Islet of Langerhans (tissue), 1 donor: Measurements from ENCODE around the gene SIK3.
"Not testable (repeated sequence)": the region's sequence is repeated elsewhere in the genome, so short reads cannot be mapped to it uniquely, and the experiment has no call there.

Experiments used
- FAIRE-seq: peaks from one replicate; lab custom pipeline; 2011; peaks lifted over from hg19 to GRCh38; lab: Jason Lieb, UNC

The SIK3 gene

GRCh38 chr11:116837231-116838091 is 260.8 kb downstream of the SIK3 start, which contains the start of gene APOA1:
TSS of gene APOA1 (minus strand) at chr11:116837622. CDS start at chr11:116837387, 235 bp downstream.
- FAIRE-seq, result no peak

- no peak for FAIRE-seq
Measured at GRCh38 chr11:116836632-116836991, 261.6 kb downstream of the SIK3 start.

GRCh38 chr11:116835791-116836631 is 262.2 kb downstream of the SIK3 start:
- FAIRE-seq, result no peak

- FAIRE-seq, result no peak
Measured at GRCh38 chr11:116835042-116835772, 263.0 kb downstream of the SIK3 start.

- FAIRE-seq, result not testable (repeated sequence)
Measured at GRCh38 chr11:116834535-116835041, 263.6 kb downstream of the SIK3 start.

GRCh38 chr11:116833816-116834534 is 264.3 kb downstream of the SIK3 start:
- no peak for FAIRE-seq

GRCh38 chr11:116833491-116833815 is 264.8 kb downstream of the SIK3 start:
- no peak for FAIRE-seq

GRCh38 chr11:116832350-116833290 is 265.6 kb downstream of the SIK3 start:
- FAIRE-seq, result no peak

GRCh38 chr11:116831790-116832349 is 266.4 kb downstream of the SIK3 start:
- FAIRE-seq, result no peak

GRCh38 chr11:116830184-116830912 is 267.9 kb downstream of the SIK3 start:
- no peak for FAIRE-seq

- FAIRE-seq, result no peak
Measured at GRCh38 chr11:116829525-116830183, 268.6 kb downstream of the SIK3 start, which contains the start of gene APOC3. TSS of gene APOC3 (plus strand) at chr11:116829907. CDS start at chr11:116830583, 676 bp downstream.

- FAIRE-seq, result no peak
Measured at GRCh38 chr11:116828632-116829524, 269.4 kb downstream of the SIK3 start.

- no peak for FAIRE-seq
Measured at GRCh38 chr11:116827461-116827860, 270.8 kb downstream of the SIK3 start.

- no peak for FAIRE-seq
Measured at GRCh38 chr11:116826751-116827431, 271.3 kb downstream of the SIK3 start.

- FAIRE-seq, result no peak
Measured at GRCh38 chr11:116825854-116826750, 272.1 kb downstream of the SIK3 start.

GRCh38 chr11:116825434-116825833 is 272.8 kb downstream of the SIK3 start:
- FAIRE-seq, result no peak
